H1 (cell line): ENCODE results near the gene NDUFS5. TPM values are rescaled to one million over a fixed set of nuclear protein-coding genes. Genes with fewer than 3 reads are reported as not detected.

Experiments used
- HDAC2 ChIP-seq, 2 experiments: fragments of 300-600 bp in 1 of 2; sonication (generic) in 1 of 2; IDR thresholded peaks; 2 replicates each; pipeline ENCODE4 v1.6.1; 2011 to 2012; ENCODE audit warnings: low read depth in 2 of 2, low read length in 2 of 2, mild to moderate bottlenecking in 2 of 2, moderate library complexity in 2 of 2, borderline replicate concordance in 1 of 2, inconsistent platforms in 1 of 2
- KDM4A ChIP-seq: IDR thresholded peaks from one replicate; pipeline ENCODE4 v1.7.1; 2012; ENCODE audit warnings: low read depth, mild to moderate bottlenecking, moderate library complexity, low read length, inconsistent platforms; ENCODE audit not compliant: severe bottlenecking
- MAFK ChIP-seq: IDR thresholded peaks from 2 replicates; pipeline ENCODE4 v1.6.1; 2012; ENCODE audit warnings: low read depth, mild to moderate bottlenecking, improper control_type of control experiment, low read length
- RAD21 ChIP-seq, 2 experiments: IDR thresholded peaks in 1 of 2; conservative IDR thresholded peaks in 1 of 2; 2 replicates each; pipeline ENCODE4 v1.6.1; 2011; ENCODE audit warnings: low read depth in 2 of 2, low read length in 2 of 2, improper control_type of control experiment in 1 of 2, inconsistent platforms in 1 of 2, mild to moderate bottlenecking in 1 of 2, moderate library complexity in 1 of 2
- SIN3A ChIP-seq, 2 experiments: IDR thresholded peaks in 1 of 2; conservative IDR thresholded peaks in 1 of 2; 2 replicates each; pipeline ENCODE4 v1.6.1; 2011 to 2012; ENCODE audit warnings: low read length in 2 of 2, improper control_type of control experiment in 1 of 2, low read depth in 1 of 2, mild to moderate bottlenecking in 1 of 2
- SP2 ChIP-seq: IDR thresholded peaks from 2 replicates; pipeline ENCODE4 v1.6.1; 2012; ENCODE audit warnings: mild to moderate bottlenecking, low read length, inconsistent platforms
- TAF7 ChIP-seq: optimal IDR thresholded peaks from 2 replicates; pipeline ENCODE3; 2011; ENCODE audit warnings: low read depth, mild to moderate bottlenecking, inconsistent platforms, low read length, moderate library complexity, borderline replicate concordance
- polyA plus RNA-seq, 7 experiments: library from polyadenylated mRNA; depleted of rRNA in 3 of 7; stranded (reverse) in 5 of 7; unstranded in 2 of 7; fragments of >200 nt in 5 of 7; fragments of 200-250 nt in 2 of 7; gene quantifications; 1 replicate in 5 of 7; 2 replicates in 1 of 7; 4 replicates in 1 of 7; pipeline versions ENCODE4 v1.2.1 to v1.2.3, GENCODE V29; 2011 to 2013; ENCODE audit warnings: missing spikeins in 2 of 7, mixed read lengths in 2 of 7
- total RNA-seq: library from RNA; stranded (reverse); fragmentation: NEBNext Ultra II Directional; extraction: Animal tissue kit (Norgen Biotek cat#: 25700); gene quantifications from 2 replicates; pipeline ENCODE4 v1.2.1, GENCODE V29; 2021
- TF ChIP-seq, protein P1 (sequence below): fragments of 300-600 bp; sonication (generic); IDR thresholded peaks from 2 replicates; pipeline ENCODE4 v1.7.1; 2012; ENCODE audit warnings: low read length, moderate library complexity, mild to moderate bottlenecking, inconsistent platforms; ENCODE audit not compliant: insufficient replicate concordance

The NDUFS5 gene
- total and polyA plus RNA-seq, 2 of the 8 experiments (the other 6 are each of a cell fraction or from before 2014, with no cell fraction given) = 435 to 835 TPM

DNA sequence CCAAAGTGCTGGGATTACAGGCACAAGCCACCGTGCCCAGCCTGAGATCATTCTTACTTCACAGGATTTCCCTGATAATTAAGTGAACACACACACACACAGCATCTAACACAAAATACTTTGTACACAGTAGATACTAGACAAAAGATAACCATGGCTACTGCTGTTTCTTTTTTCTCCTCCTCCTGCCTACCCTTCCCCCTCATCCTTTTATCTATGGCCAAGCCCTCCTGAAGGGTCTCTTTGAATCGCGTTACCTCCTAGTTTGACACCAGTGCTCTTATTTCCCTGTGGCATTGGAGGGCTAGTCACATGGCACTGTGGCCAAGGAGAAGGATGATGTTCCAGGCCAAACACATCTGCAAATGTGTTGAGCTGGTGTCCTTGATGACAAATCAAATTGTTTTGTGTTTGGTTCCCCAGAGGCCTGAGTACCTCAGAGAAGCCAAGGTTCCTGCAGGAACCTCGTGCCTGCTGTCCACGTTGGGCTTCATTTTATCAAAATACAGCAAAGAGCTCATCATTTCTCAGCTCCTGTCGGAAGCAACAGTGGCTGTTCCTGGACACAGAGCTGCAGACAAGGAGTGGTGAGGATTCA, 20.6 kb downstream of the NDUFS5 start (continued):
- TF ChIP-seq, protein P1, sequence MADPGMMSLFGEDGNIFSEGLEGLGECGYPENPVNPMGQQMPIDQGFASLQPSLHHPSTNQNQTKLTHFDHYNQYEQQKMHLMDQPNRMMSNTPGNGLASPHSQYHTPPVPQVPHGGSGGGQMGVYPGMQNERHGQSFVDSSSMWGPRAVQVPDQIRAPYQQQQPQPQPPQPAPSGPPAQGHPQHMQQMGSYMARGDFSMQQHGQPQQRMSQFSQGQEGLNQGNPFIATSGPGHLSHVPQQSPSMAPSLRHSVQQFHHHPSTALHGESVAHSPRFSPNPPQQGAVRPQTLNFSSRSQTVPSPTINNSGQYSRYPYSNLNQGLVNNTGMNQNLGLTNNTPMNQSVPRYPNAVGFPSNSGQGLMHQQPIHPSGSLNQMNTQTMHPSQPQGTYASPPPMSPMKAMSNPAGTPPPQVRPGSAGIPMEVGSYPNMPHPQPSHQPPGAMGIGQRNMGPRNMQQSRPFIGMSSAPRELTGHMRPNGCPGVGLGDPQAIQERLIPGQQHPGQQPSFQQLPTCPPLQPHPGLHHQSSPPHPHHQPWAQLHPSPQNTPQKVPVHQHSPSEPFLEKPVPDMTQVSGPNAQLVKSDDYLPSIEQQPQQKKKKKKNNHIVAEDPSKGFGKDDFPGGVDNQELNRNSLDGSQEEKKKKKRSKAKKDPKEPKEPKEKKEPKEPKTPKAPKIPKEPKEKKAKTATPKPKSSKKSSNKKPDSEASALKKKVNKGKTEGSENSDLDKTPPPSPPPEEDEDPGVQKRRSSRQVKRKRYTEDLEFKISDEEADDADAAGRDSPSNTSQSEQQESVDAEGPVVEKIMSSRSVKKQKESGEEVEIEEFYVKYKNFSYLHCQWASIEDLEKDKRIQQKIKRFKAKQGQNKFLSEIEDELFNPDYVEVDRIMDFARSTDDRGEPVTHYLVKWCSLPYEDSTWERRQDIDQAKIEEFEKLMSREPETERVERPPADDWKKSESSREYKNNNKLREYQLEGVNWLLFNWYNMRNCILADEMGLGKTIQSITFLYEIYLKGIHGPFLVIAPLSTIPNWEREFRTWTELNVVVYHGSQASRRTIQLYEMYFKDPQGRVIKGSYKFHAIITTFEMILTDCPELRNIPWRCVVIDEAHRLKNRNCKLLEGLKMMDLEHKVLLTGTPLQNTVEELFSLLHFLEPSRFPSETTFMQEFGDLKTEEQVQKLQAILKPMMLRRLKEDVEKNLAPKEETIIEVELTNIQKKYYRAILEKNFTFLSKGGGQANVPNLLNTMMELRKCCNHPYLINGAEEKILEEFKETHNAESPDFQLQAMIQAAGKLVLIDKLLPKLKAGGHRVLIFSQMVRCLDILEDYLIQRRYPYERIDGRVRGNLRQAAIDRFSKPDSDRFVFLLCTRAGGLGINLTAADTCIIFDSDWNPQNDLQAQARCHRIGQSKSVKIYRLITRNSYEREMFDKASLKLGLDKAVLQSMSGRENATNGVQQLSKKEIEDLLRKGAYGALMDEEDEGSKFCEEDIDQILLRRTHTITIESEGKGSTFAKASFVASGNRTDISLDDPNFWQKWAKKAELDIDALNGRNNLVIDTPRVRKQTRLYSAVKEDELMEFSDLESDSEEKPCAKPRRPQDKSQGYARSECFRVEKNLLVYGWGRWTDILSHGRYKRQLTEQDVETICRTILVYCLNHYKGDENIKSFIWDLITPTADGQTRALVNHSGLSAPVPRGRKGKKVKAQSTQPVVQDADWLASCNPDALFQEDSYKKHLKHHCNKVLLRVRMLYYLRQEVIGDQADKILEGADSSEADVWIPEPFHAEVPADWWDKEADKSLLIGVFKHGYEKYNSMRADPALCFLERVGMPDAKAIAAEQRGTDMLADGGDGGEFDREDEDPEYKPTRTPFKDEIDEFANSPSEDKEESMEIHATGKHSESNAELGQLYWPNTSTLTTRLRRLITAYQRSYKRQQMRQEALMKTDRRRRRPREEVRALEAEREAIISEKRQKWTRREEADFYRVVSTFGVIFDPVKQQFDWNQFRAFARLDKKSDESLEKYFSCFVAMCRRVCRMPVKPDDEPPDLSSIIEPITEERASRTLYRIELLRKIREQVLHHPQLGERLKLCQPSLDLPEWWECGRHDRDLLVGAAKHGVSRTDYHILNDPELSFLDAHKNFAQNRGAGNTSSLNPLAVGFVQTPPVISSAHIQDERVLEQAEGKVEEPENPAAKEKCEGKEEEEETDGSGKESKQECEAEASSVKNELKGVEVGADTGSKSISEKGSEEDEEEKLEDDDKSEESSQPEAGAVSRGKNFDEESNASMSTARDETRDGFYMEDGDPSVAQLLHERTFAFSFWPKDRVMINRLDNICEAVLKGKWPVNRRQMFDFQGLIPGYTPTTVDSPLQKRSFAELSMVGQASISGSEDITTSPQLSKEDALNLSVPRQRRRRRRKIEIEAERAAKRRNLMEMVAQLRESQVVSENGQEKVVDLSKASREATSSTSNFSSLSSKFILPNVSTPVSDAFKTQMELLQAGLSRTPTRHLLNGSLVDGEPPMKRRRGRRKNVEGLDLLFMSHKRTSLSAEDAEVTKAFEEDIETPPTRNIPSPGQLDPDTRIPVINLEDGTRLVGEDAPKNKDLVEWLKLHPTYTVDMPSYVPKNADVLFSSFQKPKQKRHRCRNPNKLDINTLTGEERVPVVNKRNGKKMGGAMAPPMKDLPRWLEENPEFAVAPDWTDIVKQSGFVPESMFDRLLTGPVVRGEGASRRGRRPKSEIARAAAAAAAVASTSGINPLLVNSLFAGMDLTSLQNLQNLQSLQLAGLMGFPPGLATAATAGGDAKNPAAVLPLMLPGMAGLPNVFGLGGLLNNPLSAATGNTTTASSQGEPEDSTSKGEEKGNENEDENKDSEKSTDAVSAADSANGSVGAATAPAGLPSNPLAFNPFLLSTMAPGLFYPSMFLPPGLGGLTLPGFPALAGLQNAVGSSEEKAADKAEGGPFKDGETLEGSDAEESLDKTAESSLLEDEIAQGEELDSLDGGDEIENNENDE = no peak
- no peak for TF ChIP-seq RAD21 (IDR thresholded peaks at IDR 0.05 in 1 of 2, conservative IDR thresholded peaks at IDR 0.05 in 1 of 2; ENCODE audit: low read depth in 2 of 2, low read length in 2 of 2)
- TF ChIP-seq SIN3A (conservative IDR thresholded peaks at IDR 0.05 in 1 of 2, IDR thresholded peaks at IDR 0.05 in 1 of 2; ENCODE audit: low read depth in 1 of 2, low read length in 2 of 2) = no peak
- no peak for TF ChIP-seq TAF7
- TF ChIP-seq SP2 = no peak
- no peak for TF ChIP-seq MAFK
- no peak for TF ChIP-seq KDM4A
- no peak for TF ChIP-seq HDAC2 (IDR thresholded peaks at IDR 0.05; ENCODE audit: borderline replicate concordance in 1 of 2, low read depth in 2 of 2, low read length in 2 of 2)
- TF ChIP-seq, all 59 proteins: peak for 0
